Renal pelvis (tissue), 4 donors: ENCODE data around the gene ITIH4. TPM values are rescaled to one million over a fixed set of nuclear protein-coding genes. Genes with fewer than 3 reads are reported as not detected.

Experiments used
- DNase-seq: peaks from one replicate; pipeline ENCODE4 v3.0.0-alpha.2; 2013
- polyA plus RNA-seq, 3 donors: library from polyadenylated mRNA; unstranded; fragments of 120-200 nt; gene quantifications; one replicate each; pipeline ENCODE4 v1.2.1, GENCODE V29; 2013; ENCODE audit not compliant: insufficient read length in 3 of 3

ITIH4 gene
- polyA plus RNA-seq, 3 donors: 7.0 to 14.9 (median 12.4) TPM

- no peak for DNase-seq
These were observed 31.4 kb downstream of the ITIH4 start for GRCh38 chr3:52798978-52799476.

GRCh38 chr3:52798376-52798977, 32.0 kb downstream of the ITIH4 start:
- no peak for DNase-seq

GRCh38 chr3:52796411-52796810, 34.1 kb downstream of the ITIH4 start:
- DNase-seq: no peak

GRCh38 chr3:52795298-52795900, 35.1 kb downstream of the ITIH4 start:
- DNase-seq: no peak

GRCh38 chr3:52794612-52795099, 35.8 kb downstream of the ITIH4 start, which contains the start of gene ITIH3:
TSS of gene ITIH3 (plus strand) at chr3:52794796. CDS start at chr3:52794804, 8 bp downstream.
- DNase-seq: no peak

GRCh38 chr3:52793702-52794611, 36.5 kb downstream of the ITIH4 start:
- no peak for DNase-seq

GRCh38 chr3:52792961-52793695, 37.3 kb downstream of the ITIH4 start:
- DNase-seq: no peak

- DNase-seq: no peak
These were observed 38.1 kb downstream of the ITIH4 start for GRCh38 chr3:52792413-52792812.

- DNase-seq: no peak
These were observed 38.5 kb downstream of the ITIH4 start for GRCh38 chr3:52791928-52792327.

GRCh38 chr3:52791366-52791765, 39.1 kb downstream of the ITIH4 start:
- DNase-seq: no peak

GRCh38 chr3:52790741-52791140, 39.7 kb downstream of the ITIH4 start:
- DNase-seq: no peak

GRCh38 chr3:52790337-52790736, 40.1 kb downstream of the ITIH4 start:
- no peak for DNase-seq

- no peak for DNase-seq
These were observed 40.8 kb downstream of the ITIH4 start for GRCh38 chr3:52789746-52790040.

- no peak for DNase-seq
These were observed 41.4 kb downstream of the ITIH4 start for GRCh38 chr3:52788890-52789745.

GRCh38 chr3:52787672-52788625, 42.5 kb downstream of the ITIH4 start:
- DNase-seq: no peak

GRCh38 chr3:52787246-52787645, 43.2 kb downstream of the ITIH4 start:
- no peak for DNase-seq

- no peak for DNase-seq
These were observed 43.9 kb downstream of the ITIH4 start for GRCh38 chr3:52786330-52787215.

- no peak for DNase-seq
These were observed 45.4 kb downstream of the ITIH4 start for GRCh38 chr3:52784931-52785590.
